Cardiac muscle cell (in vitro differentiated cells and primary cell): ENCODE data around the gene RBM23. TPM values are rescaled to one million over a fixed set of nuclear protein-coding genes. Genes with fewer than 3 reads are reported as not detected.
"Not testable (repeated sequence)": the region's sequence is repeated elsewhere in the genome, so short reads cannot be mapped to it uniquely, and the experiment has no call there.

Experiments used
- DNase-seq, 2 donors: peaks; one replicate each; pipeline versions ENCODE4 v3.0.0 to v3.0.0-alpha.2; 2010 to 2017; ENCODE audit warnings: low read depth in 1 of 2, low spot score in 1 of 2
- H3K27ac ChIP-seq: fragments of 200-600 bp; sonication (generic); 2 replicates; pipeline ENCODE4 v1.5.1; 2016
- H3K27me3 ChIP-seq: fragments of 200-600 bp; sonication (generic); 2 replicates; pipeline ENCODE4 v1.6.0; 2016; ENCODE audit warnings: control low read depth
- H3K36me3 ChIP-seq: fragments of 200-600 bp; sonication (generic); 2 replicates; pipeline ENCODE4 v1.5.1; 2016; ENCODE audit warnings: control low read depth
- H3K4me1 ChIP-seq: fragments of 200-600 bp; sonication (generic); 2 replicates; pipeline ENCODE4 v1.8.1; 2017; ENCODE audit warnings: low read depth, mild to moderate bottlenecking, mixed run types
- H3K4me3 ChIP-seq: fragments of 200-600 bp; sonication (generic); 2 replicates; pipeline ENCODE4 v1.5.1; 2016; ENCODE audit warnings: mild to moderate bottlenecking
- H3K9me3 ChIP-seq: fragments of 200-600 bp; sonication (generic); 2 replicates; pipeline ENCODE4 v1.5.1; 2017; ENCODE audit warnings: low read depth, mild to moderate bottlenecking, control low read depth
- polyA plus RNA-seq: library from polyadenylated mRNA; unstranded; fragments of >200 nt; fragmentation: Nextera tagmentation; extraction: Ambion mirVana; gene quantifications from 2 replicates; pipeline ENCODE4 v1.2.1, GENCODE V29; 2016
- total RNA-seq: library from RNA; depleted of rRNA; stranded (reverse); fragments of >200 nt; gene quantifications from 2 replicates; pipeline ENCODE4 v1.2.3, GENCODE V29; 2016
- TF ChIP-seq, protein P1 (sequence below): IDR thresholded peaks from 2 replicates; pipeline ENCODE4 v1.5.1; 2012; ENCODE audit warnings: low read depth, mild to moderate bottlenecking, low read length

RBM23 gene
- 97.6 and 107 TPM in 2 replicates for total RNA-seq
- polyA plus RNA-seq = 93.4 and 94.7 TPM in 2 replicates

GRCh38 chr14:22918804-22919600 lies at the start of gene RBM23:
TSS of gene RBM23 (minus strand) at chr14:22919149.
- peak within 1 kb of the TSS; percentile 53 for H3K4me3 ChIP-seq
- H3K4me1 ChIP-seq = peaks cover 7% of the 10 kb centered on the region
- DNase-seq = peak; percentile 100
- TF ChIP-seq, protein P1, sequence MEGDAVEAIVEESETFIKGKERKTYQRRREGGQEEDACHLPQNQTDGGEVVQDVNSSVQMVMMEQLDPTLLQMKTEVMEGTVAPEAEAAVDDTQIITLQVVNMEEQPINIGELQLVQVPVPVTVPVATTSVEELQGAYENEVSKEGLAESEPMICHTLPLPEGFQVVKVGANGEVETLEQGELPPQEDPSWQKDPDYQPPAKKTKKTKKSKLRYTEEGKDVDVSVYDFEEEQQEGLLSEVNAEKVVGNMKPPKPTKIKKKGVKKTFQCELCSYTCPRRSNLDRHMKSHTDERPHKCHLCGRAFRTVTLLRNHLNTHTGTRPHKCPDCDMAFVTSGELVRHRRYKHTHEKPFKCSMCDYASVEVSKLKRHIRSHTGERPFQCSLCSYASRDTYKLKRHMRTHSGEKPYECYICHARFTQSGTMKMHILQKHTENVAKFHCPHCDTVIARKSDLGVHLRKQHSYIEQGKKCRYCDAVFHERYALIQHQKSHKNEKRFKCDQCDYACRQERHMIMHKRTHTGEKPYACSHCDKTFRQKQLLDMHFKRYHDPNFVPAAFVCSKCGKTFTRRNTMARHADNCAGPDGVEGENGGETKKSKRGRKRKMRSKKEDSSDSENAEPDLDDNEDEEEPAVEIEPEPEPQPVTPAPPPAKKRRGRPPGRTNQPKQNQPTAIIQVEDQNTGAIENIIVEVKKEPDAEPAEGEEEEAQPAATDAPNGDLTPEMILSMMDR = no peak
- peaks cover 25% of the 10 kb centered on the region for H3K36me3 ChIP-seq
- H3K27ac ChIP-seq = peak within 1 kb of the TSS; percentile 94
- H3K9me3 ChIP-seq = no peaks in the 10 kb centered on the region
- no peaks in the 10 kb centered on the region for H3K27me3 ChIP-seq

GRCh38 chr14:22966783-22967269 lies 47.9 kb upstream of the RBM23 start:
- H3K9me3 ChIP-seq = no peaks in the 10 kb centered on the region
- H3K36me3 ChIP-seq = no peaks in the 10 kb centered on the region
- H3K4me1 ChIP-seq = no peaks in the 10 kb centered on the region
- H3K4me3 ChIP-seq = no peak overlapping the region
- TF ChIP-seq, protein P1 = no peak
- no peaks in the 10 kb centered on the region for H3K27me3 ChIP-seq
- no peak overlapping the region for H3K27ac ChIP-seq
- no peak for DNase-seq

- not testable (repeated sequence) for H3K27me3 ChIP-seq, DNase-seq, H3K9me3 ChIP-seq, H3K36me3 ChIP-seq, H3K4me3 ChIP-seq, H3K4me1 ChIP-seq, H3K27ac ChIP-seq
These were observed 47.2 kb upstream of the RBM23 start for GRCh38 chr14:22965916-22966782.

- H3K9me3 ChIP-seq = no peaks in the 10 kb centered on the region
- H3K4me3 ChIP-seq = no peak overlapping the region
- H3K36me3 ChIP-seq = no peaks in the 10 kb centered on the region
- DNase-seq = no peak
- H3K27ac ChIP-seq = no peak overlapping the region
- H3K4me1 ChIP-seq = no peaks in the 10 kb centered on the region
- TF ChIP-seq, protein P1 = no peak
- H3K27me3 ChIP-seq = no peaks in the 10 kb centered on the region
These were observed 43.2 kb upstream of the RBM23 start for GRCh38 chr14:22962061-22962676.

DNA sequence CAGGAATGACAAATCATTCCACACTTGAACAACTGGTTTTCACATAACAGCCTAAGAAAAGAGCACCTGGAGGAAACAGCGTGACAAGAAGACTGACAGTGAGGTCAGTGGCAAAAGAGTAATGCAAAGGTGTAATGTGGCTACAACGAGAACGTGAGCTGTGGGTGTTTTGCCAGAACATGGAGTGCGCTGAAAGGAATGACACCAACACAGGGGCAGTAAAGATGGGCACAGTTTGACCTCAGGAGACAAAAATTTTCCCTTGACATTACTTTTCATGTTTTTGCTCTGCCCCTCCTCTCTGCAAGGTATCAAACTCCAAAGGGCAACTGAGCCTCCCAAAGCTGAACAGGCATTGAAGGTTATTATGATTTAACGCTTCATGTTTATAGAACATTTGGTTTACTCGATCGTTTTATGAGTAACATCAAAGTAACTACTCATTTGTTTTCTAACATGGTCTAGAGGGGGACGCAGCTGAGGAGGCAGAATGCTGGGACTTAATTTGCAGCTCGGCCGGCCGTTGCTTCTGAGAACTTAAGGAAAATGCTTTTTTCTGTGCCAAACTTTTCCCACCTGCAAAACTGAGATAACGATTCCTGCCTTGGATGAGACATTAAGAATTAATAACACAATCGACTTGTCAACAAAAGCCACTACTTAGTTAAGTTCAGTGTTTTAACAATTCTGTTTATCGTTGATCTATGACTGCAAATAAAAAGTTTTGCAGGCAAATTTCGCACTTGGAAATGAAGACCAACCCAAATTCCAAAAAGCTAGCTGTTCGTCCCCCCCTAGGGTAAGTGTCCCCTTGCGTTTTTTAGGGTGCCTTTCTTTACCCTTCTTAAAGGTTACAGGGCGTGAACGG lies 37.0 kb upstream of the RBM23 start:
- TF ChIP-seq, protein P1 = no peak
- Histone ChIP-seq H3K4me1 (peaks cover 5% of the 10 kb centered on the region), H3K9me3 (no peaks in the 10 kb centered on the region), H3K27ac (peak overlapping the region; percentile 91), H3K4me3 (peak overlapping the region; percentile 53), H3K27me3 (no peaks in the 10 kb centered on the region), H3K36me3 (peaks cover 4% of the 10 kb centered on the region)
- DNase-seq = no peak
